ENCODE results near the gene SPTLC2. TPM values are rescaled to one million over a fixed set of nuclear protein-coding genes. Genes with fewer than 3 reads are reported as not detected.

SPTLC2 gene
- total RNA-seq, 1 donor from 2014 or later, result 23.1 TPM

DNA sequence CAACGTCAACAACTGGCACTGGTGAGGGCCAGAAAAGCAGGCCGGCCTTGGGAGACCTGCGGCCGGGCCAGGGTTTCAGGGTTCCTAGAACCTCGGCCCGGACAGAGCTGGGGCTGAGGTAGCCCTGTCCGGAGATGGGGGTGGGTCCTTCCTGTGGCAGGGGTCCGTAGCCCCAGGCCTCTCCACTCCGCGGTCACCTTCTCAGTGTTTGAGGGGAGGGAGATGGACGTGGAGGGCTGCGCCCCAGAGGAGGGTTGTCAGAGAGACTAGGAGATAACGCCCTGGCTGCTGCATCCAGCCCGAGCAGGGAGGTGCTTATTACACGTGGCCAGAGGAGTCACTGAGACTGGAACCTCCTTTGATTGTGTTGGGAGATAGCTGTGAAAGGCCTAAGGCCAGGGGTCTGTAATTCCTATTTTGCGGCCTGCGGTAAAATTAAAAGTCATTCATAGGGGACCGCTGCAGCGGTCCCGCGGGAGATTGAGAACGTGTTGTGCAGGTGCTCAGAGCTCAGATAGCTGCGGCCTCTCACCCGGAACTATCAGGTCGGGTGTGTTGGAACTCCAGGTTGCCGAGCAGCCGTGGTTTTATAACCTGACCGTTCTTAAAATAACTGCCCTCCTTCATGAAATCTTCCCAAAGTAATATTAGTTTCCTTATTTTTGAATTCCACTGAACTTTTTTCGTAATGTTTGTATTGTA is 158.0 kb downstream of the SPTLC2 start:
- peaks cover 31% of the 10 kb centered on the region for H3K4me1 ChIP-seq
- H3K36me3 ChIP-seq, result peaks cover 0 to 39% of the 10 kb centered on the region in 2 donors
- no peak for DNase-seq (ENCODE audit: extremely low spot score in 2 of 2)
- intact Hi-C loops (cut with DNase I), result no loop called here
- no peaks in the 10 kb centered on the region for H3K9me3 ChIP-seq
- H3K27me3 ChIP-seq, result no peaks in the 10 kb centered on the region
- no peak for TF ChIP-seq POLR2A (IDR thresholded peaks at IDR 0.05)
- TF ChIP-seq POLR2AphosphoS5 (IDR thresholded peaks at IDR 0.05; ENCODE audit: insufficient read depth in 1 of 2, low read depth in 1 of 2), result peak in 1 of 2 donors; percentile 30
- peak overlapping the region; percentile 99 for H3K27ac ChIP-seq
- peak overlapping the region; percentile 59 to 91 for H3K4me3 ChIP-seq

DNA sequence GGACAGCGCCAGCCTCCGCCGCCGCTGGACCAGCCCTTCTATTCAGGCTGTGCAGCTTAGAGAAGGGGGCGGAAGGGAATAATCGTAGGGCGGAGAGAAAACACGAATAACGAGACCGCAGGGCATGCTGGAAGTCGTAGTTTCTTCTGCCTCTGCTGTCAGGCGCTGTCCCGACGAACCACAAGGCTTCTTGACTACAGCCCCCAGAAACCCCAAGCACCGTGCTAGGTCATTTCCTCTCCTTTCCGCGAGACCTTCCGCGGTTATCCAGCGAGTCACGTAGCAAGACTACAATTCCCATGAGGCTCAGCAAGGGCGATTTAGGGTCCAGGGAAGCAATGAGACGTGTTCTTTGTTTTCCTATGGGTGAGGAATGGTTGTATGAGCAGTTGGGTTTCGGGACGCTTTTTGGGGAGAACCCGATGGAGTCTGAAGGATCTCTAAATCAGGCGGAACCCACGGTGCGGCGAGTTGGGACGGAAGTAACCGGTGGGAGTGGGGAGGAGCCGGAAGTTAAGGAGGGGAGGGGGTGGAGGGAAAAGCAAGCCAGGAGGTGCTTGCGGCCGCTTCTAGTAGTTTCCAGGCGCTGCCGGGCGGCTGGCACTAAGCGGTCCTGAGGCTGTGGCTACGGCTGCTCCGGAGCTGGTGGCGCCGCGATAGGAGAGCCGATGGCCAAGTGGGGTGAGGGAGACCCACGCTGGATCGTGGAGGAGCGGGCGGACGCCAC is 158.8 kb downstream of the SPTLC2 start, which contains the start of the genes AHSA1 and VIPAS39:
Gene AHSA1, plus strand, starts transcription at position 572 of the 727 bp plus-strand sequence. Its CDS starts 97 bp downstream, at position 669.
Gene VIPAS39, minus strand, starts transcription at position 80 of the 727 bp plus-strand sequence. CDS start 3,499 bp downstream, outside the sequence.
- Histone ChIP-seq H3K27me3 (no peaks in the 10 kb centered on the region), H3K27ac (peak within 1 kb of the TSS; percentile 99), H3K9me3 (no peaks in the 10 kb centered on the region), H3K36me3 (peaks cover 0 to 38% of the 10 kb centered on the region in 2 donors), H3K4me3 (peak within 1 kb of the TSS; percentile 59 to 91), H3K4me1 (peaks cover 31% of the 10 kb centered on the region)
- intact Hi-C loops (cut with DNase I), result no loop called here
- TF ChIP-seq POLR2AphosphoS5 (IDR thresholded peaks at IDR 0.05; ENCODE audit: insufficient read depth in 1 of 2, low read depth in 1 of 2) (peak; percentile 84 to 90), POLR2A (IDR thresholded peaks at IDR 0.05) (peak in 1 of 2 donors; percentile 71)
- TF ChIP-seq, protein P1, sequence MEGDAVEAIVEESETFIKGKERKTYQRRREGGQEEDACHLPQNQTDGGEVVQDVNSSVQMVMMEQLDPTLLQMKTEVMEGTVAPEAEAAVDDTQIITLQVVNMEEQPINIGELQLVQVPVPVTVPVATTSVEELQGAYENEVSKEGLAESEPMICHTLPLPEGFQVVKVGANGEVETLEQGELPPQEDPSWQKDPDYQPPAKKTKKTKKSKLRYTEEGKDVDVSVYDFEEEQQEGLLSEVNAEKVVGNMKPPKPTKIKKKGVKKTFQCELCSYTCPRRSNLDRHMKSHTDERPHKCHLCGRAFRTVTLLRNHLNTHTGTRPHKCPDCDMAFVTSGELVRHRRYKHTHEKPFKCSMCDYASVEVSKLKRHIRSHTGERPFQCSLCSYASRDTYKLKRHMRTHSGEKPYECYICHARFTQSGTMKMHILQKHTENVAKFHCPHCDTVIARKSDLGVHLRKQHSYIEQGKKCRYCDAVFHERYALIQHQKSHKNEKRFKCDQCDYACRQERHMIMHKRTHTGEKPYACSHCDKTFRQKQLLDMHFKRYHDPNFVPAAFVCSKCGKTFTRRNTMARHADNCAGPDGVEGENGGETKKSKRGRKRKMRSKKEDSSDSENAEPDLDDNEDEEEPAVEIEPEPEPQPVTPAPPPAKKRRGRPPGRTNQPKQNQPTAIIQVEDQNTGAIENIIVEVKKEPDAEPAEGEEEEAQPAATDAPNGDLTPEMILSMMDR (IDR thresholded peaks at IDR 0.05), result no peak
- peak in 1 of 2 donors; percentile 99 for DNase-seq (ENCODE audit: extremely low spot score in 2 of 2)

DNA sequence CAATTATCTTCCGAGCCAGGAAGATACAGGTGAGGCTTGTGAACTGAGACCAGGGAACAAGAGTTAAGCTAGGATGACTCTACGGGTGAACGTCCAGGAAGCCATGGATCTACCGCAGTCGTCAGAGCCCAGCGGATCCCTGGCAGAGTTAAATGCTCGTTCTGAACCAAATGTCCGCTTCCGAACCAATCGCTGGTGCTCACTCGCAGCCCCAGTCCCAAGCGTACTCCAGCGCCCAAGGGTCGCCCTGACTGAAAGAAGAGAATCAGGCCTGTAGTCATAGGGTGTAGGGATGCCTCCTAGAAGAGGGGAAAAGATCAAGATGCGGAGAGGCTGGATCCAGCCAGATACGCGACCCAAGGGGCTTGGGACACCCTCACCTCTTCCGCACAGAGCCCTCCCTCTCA is 159.3 kb downstream of the SPTLC2 start:
- Histone ChIP-seq H3K4me3 (peak overlapping the region; percentile 59 to 91), H3K27me3 (no peaks in the 10 kb centered on the region), H3K9me3 (no peaks in the 10 kb centered on the region), H3K36me3 (peaks cover 0 to 34% of the 10 kb centered on the region in 2 donors), H3K4me1 (peaks cover 31% of the 10 kb centered on the region), H3K27ac (peak overlapping the region; percentile 99)
- no peak for TF ChIP-seq POLR2A (IDR thresholded peaks at IDR 0.05)
- no peak for TF ChIP-seq POLR2AphosphoS5 (IDR thresholded peaks at IDR 0.05; ENCODE audit: insufficient read depth in 1 of 2, low read depth in 1 of 2)
- intact Hi-C loops (cut with DNase I), result no loop called here
- no peak for DNase-seq (ENCODE audit: extremely low spot score in 2 of 2)

Small RNA genes lying within 50 kb of the gene (small RNA-seq; reads per million reads assigned to genes)
- not detected for gene COX6CP11
- gene RF00404, result not detected
- gene RN7SL587P, result not detected

Other genes with a start within 250 kb of the SPTLC2 start
- gene TMED8, start 239.5 kb downstream of the SPTLC2 start, total RNA-seq, result 8.6 TPM
- gene SAMD15, start 239.3 kb downstream of the SPTLC2 start, total RNA-seq, result not detected
- gene NOXRED1, start 193.1 kb downstream of the SPTLC2 start, total RNA-seq, result not detected
- 21.9 TPM for gene VIPAS39, start 159.0 kb downstream of the SPTLC2 start, total RNA-seq
- 85.9 TPM for gene AHSA1, start 158.5 kb downstream of the SPTLC2 start, total RNA-seq
- 3.9 TPM for gene ISM2, start 117.8 kb downstream of the SPTLC2 start, total RNA-seq
- gene ALKBH1, start 91.4 kb upstream of the SPTLC2 start, total RNA-seq, result 8.3 TPM
- gene SLIRP, start 91.5 kb upstream of the SPTLC2 start, total RNA-seq, result 90.1 TPM
- 36.8 TPM for gene SNW1, start 144.5 kb upstream of the SPTLC2 start, total RNA-seq
- 10.8 TPM for gene ADCK1, start 183.5 kb upstream of the SPTLC2 start, total RNA-seq